Stimulated activated CD4-positive, alpha-beta T cell treated with anti-CD3 and anti-CD28 coated beads, Interleukin-1b, Interleukin-23, amount 100 ng/mL, for 48 hours (primary cell): ENCODE data around the gene GDAP2.
"Not testable (repeated sequence)": the region's sequence is repeated elsewhere in the genome, so short reads cannot be mapped to it uniquely, and the experiment has no call there.

Experiments used
- DNase-seq: peaks from one replicate; pipeline ENCODE4 v3.0.0-alpha.2; 2020

The GDAP2 gene

DNA sequence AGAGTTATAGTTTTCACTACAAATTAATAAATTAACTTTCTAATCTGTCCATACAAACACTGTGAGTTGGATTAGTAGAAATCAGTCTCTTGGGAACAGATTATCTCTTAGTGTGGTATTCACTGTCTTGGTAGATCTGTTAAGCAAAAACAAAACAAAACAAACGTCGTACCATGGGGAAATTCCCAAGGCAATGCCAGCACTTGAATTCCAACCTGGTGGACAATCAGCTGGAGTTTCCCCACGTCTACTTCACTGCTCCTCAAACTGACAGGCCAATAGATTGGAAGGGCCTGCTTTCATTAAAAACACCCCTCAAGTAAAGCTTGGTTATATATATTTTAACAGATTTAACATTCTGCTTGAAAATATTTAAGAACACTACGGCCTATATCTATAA is 31.9 kb downstream of the GDAP2 start:
- DNase-seq, result no peak

- DNase-seq, result peak; percentile 56
Observed at GRCh38 chr1:117895482-117896114, 33.8 kb downstream of the GDAP2 start.

DNA sequence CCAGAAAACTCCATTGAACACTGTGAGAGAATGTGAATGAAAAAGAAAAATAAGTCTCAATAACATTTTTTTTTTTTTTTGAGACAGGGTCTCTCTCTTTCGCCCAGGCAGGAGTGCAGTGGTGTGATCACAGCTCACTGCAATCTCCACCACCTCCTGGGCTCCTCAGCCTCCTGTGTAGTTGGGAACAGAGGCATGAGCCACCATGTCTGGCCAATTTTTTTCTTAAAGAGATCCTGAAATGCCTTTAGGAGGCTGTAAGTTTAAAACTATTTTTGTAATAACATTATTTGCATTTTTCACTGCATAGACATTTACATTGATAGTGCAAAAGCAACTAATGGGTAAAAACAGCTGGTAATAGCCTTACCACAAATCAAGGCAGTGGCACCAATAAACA is 35.3 kb downstream of the GDAP2 start:
- DNase-seq, result no peak

DNA sequence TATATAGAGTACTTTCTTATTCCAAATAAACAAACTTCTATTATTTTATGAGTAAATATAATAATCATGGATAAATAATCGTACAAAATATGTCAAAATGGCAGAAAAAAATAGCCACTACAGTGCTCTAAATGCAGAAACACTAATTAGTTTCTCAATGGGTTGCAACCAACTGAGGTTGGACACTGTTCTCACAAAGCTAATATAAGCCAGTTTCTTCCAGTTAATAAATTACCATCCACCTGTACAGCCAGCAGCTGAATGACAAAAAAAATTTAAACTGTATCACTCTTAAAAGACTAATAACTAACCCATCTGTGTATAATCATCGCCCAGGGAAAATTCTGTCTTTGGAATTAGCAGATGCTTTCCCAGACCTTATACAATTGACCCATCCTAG is 36.9 kb downstream of the GDAP2 start:
- no peak for DNase-seq

GRCh38 chr1:117890452-117890851 is 39.0 kb downstream of the GDAP2 start:
- DNase-seq, result no peak

GRCh38 chr1:117886101-117886795 is 43.2 kb downstream of the GDAP2 start:
- DNase-seq, result no peak

GRCh38 chr1:117883616-117884015 is 45.8 kb downstream of the GDAP2 start:
- DNase-seq, result no peak

DNA sequence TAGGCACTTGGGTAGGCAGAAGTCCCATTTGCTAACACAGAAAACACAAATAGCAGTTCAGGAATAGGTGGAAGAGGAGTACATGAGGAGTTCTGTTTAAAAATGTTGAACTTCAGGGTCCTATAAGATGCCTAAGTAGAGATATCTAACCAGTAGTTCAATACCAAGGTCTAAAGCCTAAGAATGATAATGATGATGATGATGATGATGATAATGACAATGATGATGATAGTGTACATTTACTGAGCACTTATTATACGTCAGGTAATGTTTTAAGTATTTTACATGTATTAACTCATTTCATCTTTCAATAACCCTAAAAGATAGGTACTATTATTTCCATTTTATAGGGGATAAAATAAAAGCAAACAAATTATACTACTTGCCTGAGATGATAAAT is 50.1 kb downstream of the GDAP2 start:
- DNase-seq, result no peak

GRCh38 chr1:117877823-117878222 is 51.6 kb downstream of the GDAP2 start:
- no peak for DNase-seq

GRCh38 chr1:117871013-117871412 is 58.4 kb downstream of the GDAP2 start:
- no peak for DNase-seq

- DNase-seq, result no peak
Observed at GRCh38 chr1:117861694-117862093, 67.7 kb downstream of the GDAP2 start.

- DNase-seq, result no peak
Observed at GRCh38 chr1:117860896-117861610, 68.4 kb downstream of the GDAP2 start.

DNA sequence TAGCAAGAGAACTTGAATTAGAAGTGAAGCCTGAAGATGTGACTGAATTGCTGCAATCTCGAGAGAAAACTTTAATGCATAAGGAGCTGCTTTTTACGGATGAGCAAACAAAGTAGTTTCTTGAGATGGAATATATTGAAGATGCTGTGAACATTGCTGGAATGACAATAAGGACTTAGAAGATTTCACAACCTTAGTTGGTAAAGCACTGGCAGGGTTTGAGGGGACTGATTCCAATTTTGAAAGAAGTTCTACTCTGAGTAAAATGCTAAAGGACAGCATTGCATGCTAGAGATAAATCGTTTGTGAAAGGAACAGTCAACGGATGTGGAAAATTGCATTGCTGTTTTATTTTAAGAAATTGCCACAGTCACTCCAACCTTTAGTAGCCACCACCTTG is 69.5 kb downstream of the GDAP2 start:
- DNase-seq, result no peak

GRCh38 chr1:117857418-117857817 is 72.0 kb downstream of the GDAP2 start:
- no peak for DNase-seq

- no peak for DNase-seq
Observed at GRCh38 chr1:117852853-117853553, 76.4 kb downstream of the GDAP2 start.

DNA sequence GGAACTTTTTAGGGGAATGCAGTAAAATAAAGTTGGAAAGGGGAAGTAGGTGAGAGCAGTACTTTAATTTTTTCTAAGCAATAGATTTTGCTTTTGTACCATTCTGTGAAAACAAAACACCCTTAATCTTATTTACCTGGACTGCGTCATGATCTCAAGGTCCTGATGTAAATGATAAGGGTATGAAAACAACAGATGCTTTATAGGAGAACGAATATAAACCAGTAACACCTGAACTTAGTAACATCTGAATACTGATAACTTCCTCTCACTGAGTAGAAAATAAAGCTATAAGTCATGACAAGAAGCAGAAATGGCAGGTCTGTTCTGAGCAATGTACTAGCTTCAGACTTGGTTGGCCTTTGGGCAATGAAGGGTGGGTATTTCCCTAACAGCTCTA is 77.7 kb downstream of the GDAP2 start:
- DNase-seq, result no peak

- DNase-seq, result no peak
Observed at GRCh38 chr1:117846674-117847425, 82.6 kb downstream of the GDAP2 start.

GRCh38 chr1:117844478-117844877 is 84.9 kb downstream of the GDAP2 start:
- DNase-seq, result not testable (repeated sequence)

GRCh38 chr1:117843791-117844190 is 85.6 kb downstream of the GDAP2 start:
- no peak for DNase-seq

DNA sequence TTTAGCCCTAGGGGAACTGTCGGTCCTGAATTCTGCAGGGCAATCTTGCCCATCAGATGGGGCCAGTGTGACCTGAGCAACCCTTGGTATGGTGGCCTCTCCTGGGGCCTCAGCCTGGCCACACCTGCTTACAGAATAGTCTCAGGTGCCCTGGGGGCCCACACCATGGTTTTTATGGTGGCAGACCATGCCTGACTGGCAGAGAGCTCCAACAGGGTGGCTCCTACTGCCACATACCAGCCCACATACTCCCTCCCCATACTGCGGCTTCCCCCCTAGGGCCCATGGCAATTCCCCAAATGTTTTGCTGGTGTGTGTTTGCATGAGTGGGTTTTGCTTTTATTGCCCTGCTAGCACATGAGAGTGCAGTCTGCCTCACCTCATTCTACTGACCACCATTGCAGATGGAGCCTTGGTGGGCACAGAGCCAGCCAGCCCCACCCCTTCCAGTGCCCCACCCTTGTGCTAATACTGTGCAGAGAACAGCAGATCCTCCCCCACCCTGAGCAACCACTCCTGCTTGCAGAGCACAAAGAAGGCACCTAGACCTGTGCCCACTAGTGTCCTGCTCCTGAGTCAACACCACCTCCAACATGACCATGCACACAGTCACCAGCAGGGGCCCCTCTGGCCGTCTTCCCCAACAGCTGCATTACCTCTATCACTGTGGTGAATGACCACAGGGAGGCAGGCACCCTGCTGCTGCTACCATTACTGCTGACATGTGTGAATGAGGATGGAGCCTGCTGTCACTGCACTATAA is 86.8 kb downstream of the GDAP2 start:
- DNase-seq, result no peak

GRCh38 chr1:117841117-117841650 is 88.2 kb downstream of the GDAP2 start:
- DNase-seq, result no peak

DNA sequence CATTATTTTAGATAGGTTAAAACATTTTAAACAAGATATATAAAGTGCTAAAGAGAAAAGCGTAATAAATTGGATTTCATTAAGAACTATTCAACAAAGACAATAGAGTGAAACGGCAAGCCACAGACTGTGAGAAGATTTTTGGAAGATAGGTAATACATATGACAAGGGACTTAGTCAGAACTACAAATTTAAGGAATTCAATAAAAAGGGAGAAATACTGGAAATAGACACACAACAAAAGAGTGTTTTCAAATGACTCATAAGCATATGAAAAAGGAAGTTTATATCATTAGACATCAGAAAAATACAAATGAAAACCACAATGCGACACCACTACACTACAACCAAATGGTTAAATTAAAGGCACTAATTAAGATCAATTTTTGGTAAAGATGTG is 90.5 kb downstream of the GDAP2 start:
- DNase-seq, result no peak
